ENCODE results near the gene SLC38A3.

Gene SLC38A3

DNA sequence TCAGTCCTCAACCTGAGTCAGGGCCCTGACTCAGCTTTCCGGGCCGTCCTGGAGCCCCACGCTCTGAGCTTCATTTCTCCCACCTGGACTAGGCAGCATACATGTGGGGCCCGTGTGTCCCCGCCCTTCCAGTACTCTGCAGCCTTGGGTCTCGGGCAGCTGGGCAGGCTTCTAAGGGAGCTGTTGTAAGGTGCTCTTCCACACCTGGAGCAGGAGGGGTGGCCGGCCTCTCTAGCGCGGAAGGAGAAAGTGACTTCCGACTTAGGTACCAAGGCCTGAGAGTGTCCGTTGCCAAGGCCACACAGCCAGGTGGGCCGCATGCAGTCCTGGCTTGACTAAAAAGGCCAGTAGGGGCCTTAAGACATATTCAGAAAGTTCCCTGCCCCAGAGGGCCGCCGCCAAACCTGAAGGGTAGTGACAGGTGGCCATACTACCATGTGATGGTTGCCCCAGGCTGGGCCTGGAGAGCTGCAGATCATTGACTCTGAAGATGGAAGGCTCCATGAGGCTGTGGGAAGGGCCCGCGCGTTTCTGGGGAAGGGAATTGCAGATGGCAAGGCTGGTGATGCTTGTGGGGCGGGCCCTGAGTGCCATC, 54.5 kb downstream of the SLC38A3 start:
- Histone ChIP-seq H3K9ac (ENCODE audit: low read length) (no peak overlapping the region), H3K79me2 (ENCODE audit: control insufficient read depth, insufficient read depth, low read length, poor library complexity) (peaks cover 9% of the 10 kb centered on the region), H3K14ac (ENCODE audit: low read length) (no peak overlapping the region), H2BK5ac (ENCODE audit: low read depth, low read length, poor library complexity) (no peak overlapping the region), H3K4me3 (ENCODE audit: low read depth, low read length) (no peak overlapping the region), H3K36me3 (ENCODE audit: control insufficient read depth in 1 of 2, insufficient read depth in 2 of 2, low read length in 2 of 2) (peaks cover 41% of the 10 kb centered on the region in 2 experiments), H2AK5ac (ENCODE audit: low read length) (peak overlapping the region; percentile 34), H4K91ac (ENCODE audit: low read depth, low read length) (peak overlapping the region; percentile 31), H2BK120ac (ENCODE audit: insufficient read depth, low read length, poor library complexity) (no peak overlapping the region), H2AFZ (ENCODE audit: insufficient read depth, low read length, poor library complexity) (no peak overlapping the region), H3K18ac (ENCODE audit: low read length) (no peak overlapping the region), H4K8ac (ENCODE audit: low read depth, low read length) (no peak overlapping the region), H4K12ac (ENCODE audit: low read depth, low read length) (peak overlapping the region; percentile 3), H3K4ac (ENCODE audit: low read depth, low read length) (peak overlapping the region; percentile 14), H3K27me3 (ENCODE audit: insufficient read depth, low read length) (no peaks in the 10 kb centered on the region), H3K4me1 (ENCODE audit: control insufficient read depth in 1 of 2, insufficient read depth in 2 of 2, low read length in 2 of 2) (peaks cover 24 to 26% of the 10 kb centered on the region in 2 experiments), H3K79me1 (ENCODE audit: low read length) (peaks cover 26% of the 10 kb centered on the region), H3K9me3 (ENCODE audit: insufficient read depth, low read depth, low read length) (no peaks in the 10 kb centered on the region), H3K4me2 (ENCODE audit: low read length) (peak overlapping the region; percentile 21), H3K23ac (ENCODE audit: low read length) (no peak overlapping the region), H2BK12ac (ENCODE audit: low read length) (no peak overlapping the region), H3K27ac (ENCODE audit: low read depth, low read length) (peak overlapping the region; percentile 22)
- WGBS (ENCODE audit: extremely low coverage, insufficient coverage, insufficient read length), result no CpG with 5 or more reads among the region's 18 CpGs
- DNase-seq, result no peak

DNA sequence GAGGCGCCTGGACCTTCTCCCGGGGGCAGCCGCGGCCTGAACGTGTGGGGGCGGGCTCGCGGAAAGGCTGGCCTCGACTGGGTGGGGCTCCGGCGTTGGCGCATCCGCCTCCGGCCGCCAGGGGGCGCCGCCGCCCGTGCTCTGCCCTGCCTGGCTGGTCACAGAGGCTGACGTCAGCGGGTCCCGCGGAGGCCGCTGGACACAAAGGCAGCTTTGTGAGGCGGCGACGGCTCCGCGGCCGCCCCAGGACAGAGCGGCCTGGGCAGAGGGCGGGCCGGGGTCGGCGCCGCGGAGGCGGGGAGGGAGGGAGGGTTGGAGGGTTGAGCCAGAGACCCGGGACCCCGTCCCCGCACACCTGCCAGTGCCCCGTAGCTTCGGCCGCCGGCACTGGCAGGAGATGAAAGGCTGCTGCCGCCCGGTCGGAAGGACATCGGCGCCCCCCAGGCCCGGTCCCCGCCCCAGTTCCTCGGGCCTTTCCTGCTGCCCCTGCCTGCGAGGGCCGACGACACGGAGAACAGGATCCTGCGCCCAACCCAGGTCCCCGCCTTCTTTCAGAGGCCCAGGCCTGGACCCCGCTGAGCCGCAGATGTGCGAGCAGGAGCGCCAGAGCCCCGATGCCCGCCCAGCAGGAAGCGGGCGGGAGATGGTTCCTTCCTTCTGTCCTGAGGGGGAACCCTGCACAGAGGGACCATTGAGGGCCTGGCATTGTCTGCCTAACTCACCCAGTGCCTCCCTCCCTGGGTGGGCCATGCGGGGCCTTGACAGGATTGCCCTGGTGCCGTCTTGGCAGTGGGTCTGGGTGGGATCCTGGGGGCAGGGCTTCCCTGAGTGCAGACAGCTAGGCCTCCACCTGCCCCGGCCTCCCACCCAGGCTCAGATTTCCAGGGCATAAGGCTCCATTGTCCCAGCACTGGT, 55.2 kb downstream of the SLC38A3 start:
- Histone ChIP-seq H2BK120ac (ENCODE audit: insufficient read depth, low read length, poor library complexity) (peak overlapping the region; percentile 95), H2AFZ (ENCODE audit: insufficient read depth, low read length, poor library complexity) (peak overlapping the region; percentile 14), H3K9ac (ENCODE audit: low read length) (peak overlapping the region; percentile 71), H2BK12ac (ENCODE audit: low read length) (peak overlapping the region; percentile 42), H3K18ac (ENCODE audit: low read length) (peak overlapping the region; percentile 41), H3K9me3 (ENCODE audit: insufficient read depth, low read depth, low read length) (no peaks in the 10 kb centered on the region), H4K12ac (ENCODE audit: low read depth, low read length) (peak overlapping the region; percentile 95), H3K79me2 (ENCODE audit: control insufficient read depth, insufficient read depth, low read length, poor library complexity) (peaks cover 11% of the 10 kb centered on the region), H4K8ac (ENCODE audit: low read depth, low read length) (peak overlapping the region; percentile 80), H2BK5ac (ENCODE audit: low read depth, low read length, poor library complexity) (peak overlapping the region; percentile 89), H2AK5ac (ENCODE audit: low read length) (peak overlapping the region; percentile 73), H3K79me1 (ENCODE audit: low read length) (peaks cover 30% of the 10 kb centered on the region), H3K27ac (ENCODE audit: low read depth, low read length) (peak overlapping the region; percentile 82), H3K4me2 (ENCODE audit: low read length) (peak overlapping the region; percentile 55), H3K23ac (ENCODE audit: low read length) (no peak overlapping the region), H3K27me3 (ENCODE audit: insufficient read depth, low read length) (no peaks in the 10 kb centered on the region), H3K4ac (ENCODE audit: low read depth, low read length) (peak overlapping the region; percentile 7), H3K14ac (ENCODE audit: low read length) (peak overlapping the region; percentile 97), H3K4me3 (ENCODE audit: low read depth, low read length) (peak overlapping the region; percentile 34), H3K4me1 (ENCODE audit: control insufficient read depth in 1 of 2, insufficient read depth in 2 of 2, low read length in 2 of 2) (peaks cover 29 to 30% of the 10 kb centered on the region in 2 experiments), H4K91ac (ENCODE audit: low read depth, low read length) (peak overlapping the region; percentile 95), H3K36me3 (ENCODE audit: control insufficient read depth in 1 of 2, insufficient read depth in 2 of 2, low read length in 2 of 2) (peaks cover 33 to 34% of the 10 kb centered on the region in 2 experiments)
- no CpG with 5 or more reads among the region's 70 CpGs for WGBS (ENCODE audit: extremely low coverage, insufficient coverage, insufficient read length)
- peak; percentile 90 to 94 for DNase-seq

DNA sequence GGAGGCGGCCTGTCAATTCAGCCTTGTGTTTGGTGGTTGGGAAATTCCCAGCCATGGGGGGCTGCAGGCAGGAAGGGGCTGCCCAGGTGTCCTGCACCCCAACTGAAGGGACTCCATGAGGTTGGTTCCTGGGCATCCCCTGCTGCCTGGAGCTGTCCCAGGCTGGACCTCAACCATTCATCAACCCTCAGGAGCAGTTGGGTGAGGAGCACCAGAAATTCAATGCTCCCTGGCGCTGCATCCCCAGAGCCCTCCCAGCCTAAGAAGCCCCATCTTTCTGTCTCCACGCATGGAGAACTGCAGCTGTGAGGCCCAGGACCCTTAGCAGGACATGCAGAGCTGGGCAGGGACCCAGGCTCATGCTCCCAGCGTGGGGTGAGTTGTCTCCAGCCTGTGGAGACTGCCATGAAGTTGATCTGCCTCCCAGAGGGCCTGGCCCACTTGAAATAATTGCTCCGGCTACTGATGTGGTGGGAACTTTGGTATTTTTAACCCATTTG, 55.9 kb downstream of the SLC38A3 start:
- H3K27ac ChIP-seq (ENCODE audit: low read depth, low read length), result peak overlapping the region; percentile 82
- DNase-seq, result no peak
- H3K9ac ChIP-seq (ENCODE audit: low read length), result no peak overlapping the region
- H3K79me2 ChIP-seq (ENCODE audit: control insufficient read depth, insufficient read depth, low read length, poor library complexity), result peaks cover 14% of the 10 kb centered on the region
- no peak overlapping the region for H2AFZ ChIP-seq (ENCODE audit: insufficient read depth, low read length, poor library complexity)
- H2BK120ac ChIP-seq (ENCODE audit: insufficient read depth, low read length, poor library complexity), result peak overlapping the region; percentile 95
- H3K23ac ChIP-seq (ENCODE audit: low read length), result no peak overlapping the region
- peak overlapping the region; percentile 80 for H4K8ac ChIP-seq (ENCODE audit: low read depth, low read length)
- H3K4me1 ChIP-seq (ENCODE audit: control insufficient read depth in 1 of 2, insufficient read depth in 2 of 2, low read length in 2 of 2), result peaks cover 35 to 37% of the 10 kb centered on the region in 2 experiments
- peaks cover 29 to 30% of the 10 kb centered on the region in 2 experiments for H3K36me3 ChIP-seq (ENCODE audit: control insufficient read depth in 1 of 2, insufficient read depth in 2 of 2, low read length in 2 of 2)
- H3K9me3 ChIP-seq (ENCODE audit: insufficient read depth, low read depth, low read length), result no peaks in the 10 kb centered on the region
- H3K27me3 ChIP-seq (ENCODE audit: insufficient read depth, low read length), result no peaks in the 10 kb centered on the region
- H2AK5ac ChIP-seq (ENCODE audit: low read length), result peak overlapping the region; percentile 73
- H3K14ac ChIP-seq (ENCODE audit: low read length), result peak overlapping the region; percentile 97
- peak overlapping the region; percentile 89 for H2BK5ac ChIP-seq (ENCODE audit: low read depth, low read length, poor library complexity)
- peak overlapping the region; percentile 55 for H3K4me2 ChIP-seq (ENCODE audit: low read length)
- H3K4me3 ChIP-seq (ENCODE audit: low read depth, low read length), result no peak overlapping the region
- peak overlapping the region; percentile 95 for H4K91ac ChIP-seq (ENCODE audit: low read depth, low read length)
- H3K79me1 ChIP-seq (ENCODE audit: low read length), result peaks cover 36% of the 10 kb centered on the region
- H2BK12ac ChIP-seq (ENCODE audit: low read length), result peak overlapping the region; percentile 42
- H4K12ac ChIP-seq (ENCODE audit: low read depth, low read length), result peak overlapping the region; percentile 95
- H3K4ac ChIP-seq (ENCODE audit: low read depth, low read length), result peak overlapping the region; percentile 7
- no CpG with 5 or more reads among the region's 5 CpGs for WGBS (ENCODE audit: extremely low coverage, insufficient coverage, insufficient read length)
- H3K18ac ChIP-seq (ENCODE audit: low read length), result peak overlapping the region; percentile 41

DNA sequence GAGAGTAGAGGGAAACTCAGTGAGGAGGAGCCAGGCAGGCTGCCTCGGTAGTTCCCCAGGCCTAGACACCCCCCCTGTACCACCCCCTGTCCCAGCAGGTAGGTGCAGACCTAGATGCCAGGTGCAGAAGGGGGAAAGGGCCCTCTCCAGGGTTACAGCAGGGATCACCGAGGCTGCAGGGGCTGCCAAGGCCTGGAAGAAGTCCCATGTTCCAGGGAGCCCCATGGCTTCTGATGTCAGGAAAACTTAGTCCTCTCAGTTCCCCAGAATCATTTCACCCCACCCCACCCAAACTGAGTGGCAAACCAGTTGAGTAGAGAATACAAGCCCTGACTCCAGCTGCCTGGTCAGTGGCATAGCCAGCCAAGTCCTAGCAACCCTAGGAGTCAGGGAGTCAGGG, 56.4 kb downstream of the SLC38A3 start:
- no peak overlapping the region for H3K23ac ChIP-seq (ENCODE audit: low read length)
- H3K79me2 ChIP-seq (ENCODE audit: control insufficient read depth, insufficient read depth, low read length, poor library complexity), result peaks cover 14% of the 10 kb centered on the region
- WGBS (ENCODE audit: extremely low coverage, insufficient coverage, insufficient read length), result no CpG with 5 or more reads among the region's 2 CpGs

More for the DNA sequence above, 56.4 kb downstream of the SLC38A3 start:
- H3K4me3 ChIP-seq (ENCODE audit: low read depth, low read length), result no peak overlapping the region
- no peaks in the 10 kb centered on the region for H3K9me3 ChIP-seq (ENCODE audit: insufficient read depth, low read depth, low read length)
- H3K27me3 ChIP-seq (ENCODE audit: insufficient read depth, low read length), result no peaks in the 10 kb centered on the region
- no peak overlapping the region for H2BK5ac ChIP-seq (ENCODE audit: low read depth, low read length, poor library complexity)
- H2AK5ac ChIP-seq (ENCODE audit: low read length), result peak overlapping the region; percentile 73
- H3K79me1 ChIP-seq (ENCODE audit: low read length), result peaks cover 40% of the 10 kb centered on the region
- H3K27ac ChIP-seq (ENCODE audit: low read depth, low read length), result no peak overlapping the region
- H3K4me1 ChIP-seq (ENCODE audit: control insufficient read depth in 1 of 2, insufficient read depth in 2 of 2, low read length in 2 of 2), result peaks cover 38 to 41% of the 10 kb centered on the region in 2 experiments
- DNase-seq, result no peak
- H3K9ac ChIP-seq (ENCODE audit: low read length), result no peak overlapping the region
- H4K91ac ChIP-seq (ENCODE audit: low read depth, low read length), result peak overlapping the region; percentile 95
- peak overlapping the region; percentile 33 for H3K14ac ChIP-seq (ENCODE audit: low read length)
- peak overlapping the region; percentile 19 for H4K12ac ChIP-seq (ENCODE audit: low read depth, low read length)
- no peak overlapping the region for H2AFZ ChIP-seq (ENCODE audit: insufficient read depth, low read length, poor library complexity)
- H2BK120ac ChIP-seq (ENCODE audit: insufficient read depth, low read length, poor library complexity), result peak overlapping the region; percentile 35
- H2BK12ac ChIP-seq (ENCODE audit: low read length), result peak overlapping the region; percentile 42
- no peak overlapping the region for H4K8ac ChIP-seq (ENCODE audit: low read depth, low read length)
- H3K4me2 ChIP-seq (ENCODE audit: low read length), result no peak overlapping the region
- peaks cover 24 to 25% of the 10 kb centered on the region in 2 experiments for H3K36me3 ChIP-seq (ENCODE audit: control insufficient read depth in 1 of 2, insufficient read depth in 2 of 2, low read length in 2 of 2)
- no peak overlapping the region for H3K4ac ChIP-seq (ENCODE audit: low read depth, low read length)
- no peak overlapping the region for H3K18ac ChIP-seq (ENCODE audit: low read length)
